Limb (tissue), 2 donors: ENCODE results near the gene MEF2A.
"Not testable (repeated sequence)": the region's sequence is repeated elsewhere in the genome, so short reads cannot be mapped to it uniquely, and the experiment has no call there.

Experiments
- DNase-seq, 2 donors: peaks; one replicate each; pipeline ENCODE4 v3.0.0-alpha.2; 2016; ENCODE audit errors: extremely low spot score in 2 of 2

MEF2A gene

GRCh38 chr15:99645543-99645935, 79.8 kb downstream of the MEF2A start:
- no peak for DNase-seq

GRCh38 chr15:99645951-99646350, 80.2 kb downstream of the MEF2A start:
- no peak for DNase-seq

GRCh38 chr15:99651023-99651807, 85.4 kb downstream of the MEF2A start:
- no peak for DNase-seq

GRCh38 chr15:99656205-99656604, 90.4 kb downstream of the MEF2A start:
- DNase-seq, result no peak

- DNase-seq, result no peak
These were observed 92.2 kb downstream of the MEF2A start for GRCh38 chr15:99657996-99658395.

- peak in 1 of 2 donors; percentile 48 for DNase-seq
These were observed 97.1 kb downstream of the MEF2A start for GRCh38 chr15:99662903-99663302.

- not testable (repeated sequence) for DNase-seq
These were observed 100.3 kb downstream of the MEF2A start for GRCh38 chr15:99666073-99666472.

- DNase-seq, result no peak
These were observed 102.9 kb downstream of the MEF2A start for GRCh38 chr15:99668533-99669182.

- no peak for DNase-seq
These were observed 103.5 kb downstream of the MEF2A start for GRCh38 chr15:99669250-99669649.

- no peak for DNase-seq
These were observed 106.3 kb downstream of the MEF2A start for GRCh38 chr15:99671926-99672635.

- no peak for DNase-seq
These were observed 107.3 kb downstream of the MEF2A start for GRCh38 chr15:99673111-99673510.

GRCh38 chr15:99674279-99674678, 108.5 kb downstream of the MEF2A start:
- DNase-seq, result no peak

GRCh38 chr15:99677540-99678134, 111.9 kb downstream of the MEF2A start:
- no peak for DNase-seq

GRCh38 chr15:99680276-99680675, 114.5 kb downstream of the MEF2A start:
- DNase-seq, result no peak

- DNase-seq, result no peak
These were observed 116.2 kb downstream of the MEF2A start for GRCh38 chr15:99681990-99682389.

- peak in 1 of 2 donors; percentile 44 for DNase-seq
These were observed 116.7 kb downstream of the MEF2A start for GRCh38 chr15:99682455-99682854.

- no peak for DNase-seq
These were observed 117.4 kb downstream of the MEF2A start for GRCh38 chr15:99683000-99683670.

- no peak for DNase-seq
These were observed 120.5 kb downstream of the MEF2A start for GRCh38 chr15:99686290-99686689.

GRCh38 chr15:99692825-99693224, 127.0 kb downstream of the MEF2A start:
- DNase-seq, result no peak

- DNase-seq, result no peak
These were observed 130.3 kb downstream of the MEF2A start for GRCh38 chr15:99696096-99696495.

- peak in 1 of 2 donors; percentile 13 for DNase-seq
These were observed 137.3 kb downstream of the MEF2A start for GRCh38 chr15:99702895-99703602.
